ENCODE data around the gene AGFG1. TPM values are rescaled to one million over a fixed set of nuclear protein-coding genes. Genes with fewer than 3 reads are reported as not detected.
"Not testable (repeated sequence)": the region's sequence is repeated elsewhere in the genome, so short reads cannot be mapped to it uniquely, and the experiment has no call there.

AGFG1 gene
- total RNA-seq, 1 donor from 2014 or later: 49.5 TPM

- Mint-ChIP-seq H3K9me3 (ENCODE audit: low read depth) (no peaks in the 10 kb centered on the region), H3K4me3 (ENCODE audit: unreplicated experiment) (no peak overlapping the region), H3K36me3 (ENCODE audit: low read depth) (peaks cover 7% of the 10 kb centered on the region), H3K27me3 (ENCODE audit: low read depth) (no peaks in the 10 kb centered on the region), H3K27ac (ENCODE audit: unreplicated experiment) (no peak overlapping the region), H3K4me1 (ENCODE audit: low read depth) (no peaks in the 10 kb centered on the region)
- DNase-seq (ENCODE audit: low spot score): no peak
- TF ChIP-seq CTCF (IDR thresholded peaks at IDR 0.05): no peak
These were observed 57.9 kb downstream of the AGFG1 start for GRCh38 chr2:227529871-227530270.

- no peak overlapping the region for H3K27ac Mint-ChIP-seq (ENCODE audit: unreplicated experiment)
- TF ChIP-seq CTCF (IDR thresholded peaks at IDR 0.05): no peak
- H3K27me3 Mint-ChIP-seq (ENCODE audit: low read depth): no peaks in the 10 kb centered on the region
These were observed 62.8 kb downstream of the AGFG1 start for GRCh38 chr2:227534714-227535113.

GRCh38 chr2:227536445-227536844 lies 64.5 kb downstream of the AGFG1 start:
- TF ChIP-seq CTCF (IDR thresholded peaks at IDR 0.05): no peak
- Mint-ChIP-seq H3K9me3 (ENCODE audit: low read depth) (peaks cover 7% of the 10 kb centered on the region), H3K4me3 (ENCODE audit: unreplicated experiment) (no peak overlapping the region), H3K36me3 (ENCODE audit: low read depth) (peaks cover 35% of the 10 kb centered on the region), H3K27ac (ENCODE audit: unreplicated experiment) (no peak overlapping the region), H3K4me1 (ENCODE audit: low read depth) (no peaks in the 10 kb centered on the region), H3K27me3 (ENCODE audit: low read depth) (no peaks in the 10 kb centered on the region)
- DNase-seq (ENCODE audit: low spot score): no peak

More at GRCh38 chr2:227534714-227535113, 62.8 kb downstream of the AGFG1 start:
- peaks cover 19% of the 10 kb centered on the region for H3K36me3 Mint-ChIP-seq (ENCODE audit: low read depth)
- H3K9me3 Mint-ChIP-seq (ENCODE audit: low read depth): no peaks in the 10 kb centered on the region
- no peak overlapping the region for H3K4me3 Mint-ChIP-seq (ENCODE audit: unreplicated experiment)
- no peak for DNase-seq (ENCODE audit: low spot score)
- no peaks in the 10 kb centered on the region for H3K4me1 Mint-ChIP-seq (ENCODE audit: low read depth)

GRCh38 chr2:227539465-227539956 lies 67.6 kb downstream of the AGFG1 start:
- Mint-ChIP-seq H3K4me3 (ENCODE audit: unreplicated experiment) (no peak overlapping the region), H3K27ac (ENCODE audit: unreplicated experiment) (no peak overlapping the region), H3K9me3 (ENCODE audit: low read depth) (peaks cover 12% of the 10 kb centered on the region), H3K4me1 (ENCODE audit: low read depth) (no peaks in the 10 kb centered on the region), H3K36me3 (ENCODE audit: low read depth) (peaks cover 45% of the 10 kb centered on the region), H3K27me3 (ENCODE audit: low read depth) (no peaks in the 10 kb centered on the region)
- DNase-seq (ENCODE audit: low spot score): no peak
- TF ChIP-seq CTCF (IDR thresholded peaks at IDR 0.05): no peak

GRCh38 chr2:227540352-227540751 lies 68.4 kb downstream of the AGFG1 start:
- Mint-ChIP-seq H3K36me3 (ENCODE audit: low read depth) (peaks cover 52% of the 10 kb centered on the region), H3K9me3 (ENCODE audit: low read depth) (peaks cover 18% of the 10 kb centered on the region)
- H3K27me3 Mint-ChIP-seq (ENCODE audit: low read depth); H3K4me3 Mint-ChIP-seq (ENCODE audit: unreplicated experiment); DNase-seq (ENCODE audit: low spot score); H3K4me1 Mint-ChIP-seq (ENCODE audit: low read depth); H3K27ac Mint-ChIP-seq (ENCODE audit: unreplicated experiment): not testable (repeated sequence)

GRCh38 chr2:227545990-227546389 lies 74.0 kb downstream of the AGFG1 start:
- TF ChIP-seq CTCF (IDR thresholded peaks at IDR 0.05): no peak
- Mint-ChIP-seq H3K9me3 (ENCODE audit: low read depth) (peaks cover 15% of the 10 kb centered on the region), H3K27ac (ENCODE audit: unreplicated experiment) (no peak overlapping the region), H3K4me1 (ENCODE audit: low read depth) (no peaks in the 10 kb centered on the region), H3K27me3 (ENCODE audit: low read depth) (no peaks in the 10 kb centered on the region), H3K36me3 (ENCODE audit: low read depth) (peaks cover 38% of the 10 kb centered on the region), H3K4me3 (ENCODE audit: unreplicated experiment) (no peak overlapping the region)
- DNase-seq (ENCODE audit: low spot score): peak; percentile 82
